HepG2 (cell line): ENCODE measurements around the gene EMC10. TPM values are rescaled to one million over a fixed set of nuclear protein-coding genes. Genes with fewer than 3 reads are reported as not detected.

ENCODE experiments used
- FOXA3 ChIP-seq: IDR thresholded peaks from 2 replicates; pipeline ENCODE4 v1.6.1; 2016; ENCODE audit warnings: missing genetic modification reagents, missing compliant biosample characterization
- REL ChIP-seq: sonication (generic); formaldehyde crosslinking; conservative IDR thresholded peaks from 2 replicates; pipeline ENCODE4 v1.8.0; 2022; ENCODE audit warnings: mild to moderate bottlenecking, missing genetic modification reagents, moderate library complexity
- ZNF766 ChIP-seq: sonication (generic); formaldehyde crosslinking; IDR thresholded peaks from 2 replicates; pipeline ENCODE4 v1.5.0; 2020; ENCODE audit warnings: missing genetic modification reagents, borderline replicate concordance
- polyA plus RNA-seq, 8 experiments: library from polyadenylated mRNA; depleted of rRNA in 3 of 8; stranded (reverse) in 7 of 8; unstranded in 1 of 8; fragments of >200 nt; fragmentation: Illumina TruSeq in 4 of 8; extraction: Trizol in 4 of 8; gene quantifications; 2 replicates each; pipeline versions ENCODE4 v1.2.1 to v1.2.3, GENCODE V29; 2011 to 2016; ENCODE audit warnings: low read depth in 4 of 8, missing spikeins in 1 of 8, mixed read lengths in 1 of 8; ENCODE audit not compliant: insufficient read depth in 1 of 8
- total RNA-seq, 5 experiments: library from RNA; depleted of rRNA; stranded (reverse); fragments of >200 nt; fragmentation: Illumina TruSeq; extraction: Trizol; gene quantifications; 2 replicates each; pipeline ENCODE4 v1.2.3, GENCODE V29; 2016; ENCODE audit warnings: low read depth in 1 of 5
- TF ChIP-seq, protein P1 (sequence below): fragments of 450-650 bp; IDR thresholded peaks from 2 replicates; pipeline ENCODE4 v1.6.1; 2016
- TF ChIP-seq, protein P2 (sequence below): sonication (generic); formaldehyde crosslinking; IDR thresholded peaks from 2 replicates; pipeline ENCODE4 v1.4.0; 2020; ENCODE audit warnings: missing genetic modification reagents, borderline replicate concordance
- TF ChIP-seq, protein P3 (sequence below): sonication (generic); formaldehyde crosslinking; IDR thresholded peaks from 2 replicates; pipeline ENCODE4 v1.4.0; 2020; ENCODE audit warnings: mild to moderate bottlenecking, missing genetic modification reagents

EMC10 gene
- total and polyA plus RNA-seq, 2 of the 13 experiments (the other 11 are each of a cell fraction or from before 2014, with no cell fraction given), result not detected

DNA sequence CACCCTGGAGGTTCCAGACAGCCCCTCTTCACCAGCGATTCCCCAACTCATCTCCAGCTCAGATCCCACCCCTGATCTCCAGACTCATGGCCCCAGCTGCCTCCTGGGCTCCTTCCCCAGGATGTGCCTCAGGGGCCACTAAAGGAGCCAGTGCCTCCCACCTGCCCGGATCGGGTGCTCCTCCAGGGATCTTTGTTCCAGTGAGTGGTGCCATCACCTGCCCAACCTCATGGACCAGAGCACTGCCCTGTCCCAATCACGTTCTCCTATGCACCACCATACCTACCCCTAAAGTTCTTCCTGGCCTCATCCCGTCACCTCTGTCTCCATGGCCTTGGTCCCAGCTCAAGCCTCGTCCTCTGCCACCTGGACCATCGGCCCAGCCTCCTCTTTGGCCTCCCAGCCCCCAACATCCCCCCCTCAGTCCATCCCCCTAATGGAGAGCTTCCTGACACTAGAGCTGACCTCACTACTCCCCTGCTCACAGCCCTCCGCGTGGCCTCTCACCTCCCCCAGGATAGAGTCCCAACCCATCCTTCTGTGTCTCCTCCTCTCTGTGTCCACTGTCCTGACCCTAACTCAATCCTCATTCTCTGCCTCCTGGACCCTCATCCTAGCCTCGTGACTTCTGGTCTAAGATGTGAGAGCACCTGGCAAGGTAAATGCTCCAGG, 9.1 kb downstream of the EMC10 start (continued):
- TF ChIP-seq, protein P1, sequence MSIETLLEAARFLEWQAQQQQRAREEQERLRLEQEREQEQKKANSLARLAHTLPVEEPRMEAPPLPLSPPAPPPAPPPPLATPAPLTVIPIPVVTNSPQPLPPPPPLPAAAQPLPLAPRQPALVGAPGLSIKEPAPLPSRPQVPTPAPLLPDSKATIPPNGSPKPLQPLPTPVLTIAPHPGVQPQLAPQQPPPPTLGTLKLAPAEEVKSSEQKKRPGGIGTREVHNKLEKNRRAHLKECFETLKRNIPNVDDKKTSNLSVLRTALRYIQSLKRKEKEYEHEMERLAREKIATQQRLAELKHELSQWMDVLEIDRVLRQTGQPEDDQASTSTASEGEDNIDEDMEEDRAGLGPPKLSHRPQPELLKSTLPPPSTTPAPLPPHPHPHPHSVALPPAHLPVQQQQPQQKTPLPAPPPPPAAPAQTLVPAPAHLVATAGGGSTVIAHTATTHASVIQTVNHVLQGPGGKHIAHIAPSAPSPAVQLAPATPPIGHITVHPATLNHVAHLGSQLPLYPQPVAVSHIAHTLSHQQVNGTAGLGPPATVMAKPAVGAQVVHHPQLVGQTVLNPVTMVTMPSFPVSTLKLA, result no peak
- TF ChIP-seq REL, result no peak
- TF ChIP-seq, protein P2, sequence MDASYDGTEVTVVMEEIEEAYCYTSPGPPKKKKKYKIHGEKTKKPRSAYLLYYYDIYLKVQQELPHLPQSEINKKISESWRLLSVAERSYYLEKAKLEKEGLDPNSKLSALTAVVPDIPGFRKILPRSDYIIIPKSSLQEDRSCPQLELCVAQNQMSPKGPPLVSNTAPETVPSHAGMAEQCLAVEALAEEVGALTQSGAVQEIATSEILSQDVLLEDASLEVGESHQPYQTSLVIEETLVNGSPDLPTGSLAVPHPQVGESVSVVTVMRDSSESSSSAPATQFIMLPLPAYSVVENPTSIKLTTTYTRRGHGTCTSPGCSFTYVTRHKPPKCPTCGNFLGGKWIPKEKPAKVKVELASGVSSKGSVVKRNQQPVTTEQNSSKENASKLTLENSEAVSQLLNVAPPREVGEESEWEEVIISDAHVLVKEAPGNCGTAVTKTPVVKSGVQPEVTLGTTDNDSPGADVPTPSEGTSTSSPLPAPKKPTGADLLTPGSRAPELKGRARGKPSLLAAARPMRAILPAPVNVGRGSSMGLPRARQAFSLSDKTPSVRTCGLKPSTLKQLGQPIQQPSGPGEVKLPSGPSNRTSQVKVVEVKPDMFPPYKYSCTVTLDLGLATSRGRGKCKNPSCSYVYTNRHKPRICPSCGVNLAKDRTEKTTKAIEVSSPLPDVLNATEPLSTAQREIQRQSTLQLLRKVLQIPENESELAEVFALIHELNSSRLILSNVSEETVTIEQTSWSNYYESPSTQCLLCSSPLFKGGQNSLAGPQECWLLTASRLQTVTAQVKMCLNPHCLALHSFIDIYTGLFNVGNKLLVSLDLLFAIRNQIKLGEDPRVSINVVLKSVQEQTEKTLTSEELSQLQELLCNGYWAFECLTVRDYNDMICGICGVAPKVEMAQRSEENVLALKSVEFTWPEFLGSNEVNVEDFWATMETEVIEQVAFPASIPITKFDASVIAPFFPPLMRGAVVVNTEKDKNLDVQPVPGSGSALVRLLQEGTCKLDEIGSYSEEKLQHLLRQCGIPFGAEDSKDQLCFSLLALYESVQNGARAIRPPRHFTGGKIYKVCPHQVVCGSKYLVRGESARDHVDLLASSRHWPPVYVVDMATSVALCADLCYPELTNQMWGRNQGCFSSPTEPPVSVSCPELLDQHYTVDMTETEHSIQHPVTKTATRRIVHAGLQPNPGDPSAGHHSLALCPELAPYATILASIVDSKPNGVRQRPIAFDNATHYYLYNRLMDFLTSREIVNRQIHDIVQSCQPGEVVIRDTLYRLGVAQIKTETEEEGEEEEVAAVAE (CRISPR knock-in tag), result no peak
- no peak for TF ChIP-seq ZNF766 (CRISPR knock-in tag)
- no peak for TF ChIP-seq FOXA3 (CRISPR knock-in tag)
- TF ChIP-seq, protein P3, sequence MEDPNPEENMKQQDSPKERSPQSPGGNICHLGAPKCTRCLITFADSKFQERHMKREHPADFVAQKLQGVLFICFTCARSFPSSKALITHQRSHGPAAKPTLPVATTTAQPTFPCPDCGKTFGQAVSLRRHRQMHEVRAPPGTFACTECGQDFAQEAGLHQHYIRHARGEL (CRISPR knock-in tag), result no peak
